Brain microvascular endothelial cell (primary cell): ENCODE data around the gene AMER2.

Experiments
- DNase-seq: peaks from one replicate; pipeline ENCODE4 v3.0.0-alpha.2; 2020
- H3K27ac ChIP-seq: fragments of 250-450 bp; sonication (Bioruptor Pico); 2 replicates; pipeline ENCODE4 v1.5.1; 2020; ENCODE audit warnings: mild to moderate bottlenecking, moderate library complexity
- H3K27me3 ChIP-seq: fragments of 250-450 bp; sonication (Bioruptor Pico); replicated peaks from 2 replicates; pipeline ENCODE4 v1.5.1; 2020; ENCODE audit warnings: mild to moderate bottlenecking
- H3K36me3 ChIP-seq: fragments of 250-450 bp; sonication (Bioruptor Pico); replicated peaks from 2 replicates; pipeline ENCODE4 v1.5.1; 2020; ENCODE audit warnings: mild to moderate bottlenecking
- H3K4me3 ChIP-seq: 2 replicates; pipeline ENCODE4 v1.5.1; 2011; ENCODE audit warnings: low read depth, mild to moderate bottlenecking, control low read depth, low read length, moderate library complexity
- in situ Hi-C: cut with HindIII; loops from 2 replicates; pipeline ENCODE4 v1.10.0; 2017; ENCODE audit warnings: low sequenced_read_pairs, low pct_ligation_motif_present
- TF ChIP-seq, protein P1 (sequence below): IDR thresholded peaks from 2 replicates; pipeline ENCODE4 v1.5.1; 2011; ENCODE audit warnings: low read depth, mild to moderate bottlenecking, moderate library complexity, low read length, control low read depth, inconsistent platforms; ENCODE audit errors: missing control alignments

The AMER2 gene, protein sequence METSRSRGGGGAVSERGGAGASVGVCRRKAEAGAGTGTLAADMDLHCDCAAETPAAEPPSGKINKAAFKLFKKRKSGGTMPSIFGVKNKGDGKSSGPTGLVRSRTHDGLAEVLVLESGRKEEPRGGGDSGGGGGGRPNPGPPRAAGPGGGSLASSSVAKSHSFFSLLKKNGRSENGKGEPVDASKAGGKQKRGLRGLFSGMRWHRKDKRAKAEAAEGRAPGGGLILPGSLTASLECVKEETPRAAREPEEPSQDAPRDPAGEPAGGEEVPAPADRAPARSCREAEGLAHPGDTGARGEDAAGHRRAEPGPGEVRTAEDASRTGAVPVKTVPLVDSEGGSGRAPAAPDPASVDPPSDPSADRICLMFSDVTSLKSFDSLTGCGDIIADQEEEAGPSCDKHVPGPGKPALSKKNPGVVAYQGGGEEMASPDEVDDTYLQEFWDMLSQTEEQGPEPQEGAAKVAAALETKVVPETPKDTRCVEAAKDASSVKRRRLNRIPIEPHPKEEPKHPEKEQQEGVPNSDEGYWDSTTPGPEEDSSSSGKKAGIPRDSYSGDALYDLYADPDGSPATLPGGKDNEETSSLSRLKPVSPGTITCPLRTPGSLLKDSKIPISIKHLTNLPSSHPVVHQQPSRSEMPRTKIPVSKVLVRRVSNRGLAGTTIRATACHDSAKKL

DNA sequence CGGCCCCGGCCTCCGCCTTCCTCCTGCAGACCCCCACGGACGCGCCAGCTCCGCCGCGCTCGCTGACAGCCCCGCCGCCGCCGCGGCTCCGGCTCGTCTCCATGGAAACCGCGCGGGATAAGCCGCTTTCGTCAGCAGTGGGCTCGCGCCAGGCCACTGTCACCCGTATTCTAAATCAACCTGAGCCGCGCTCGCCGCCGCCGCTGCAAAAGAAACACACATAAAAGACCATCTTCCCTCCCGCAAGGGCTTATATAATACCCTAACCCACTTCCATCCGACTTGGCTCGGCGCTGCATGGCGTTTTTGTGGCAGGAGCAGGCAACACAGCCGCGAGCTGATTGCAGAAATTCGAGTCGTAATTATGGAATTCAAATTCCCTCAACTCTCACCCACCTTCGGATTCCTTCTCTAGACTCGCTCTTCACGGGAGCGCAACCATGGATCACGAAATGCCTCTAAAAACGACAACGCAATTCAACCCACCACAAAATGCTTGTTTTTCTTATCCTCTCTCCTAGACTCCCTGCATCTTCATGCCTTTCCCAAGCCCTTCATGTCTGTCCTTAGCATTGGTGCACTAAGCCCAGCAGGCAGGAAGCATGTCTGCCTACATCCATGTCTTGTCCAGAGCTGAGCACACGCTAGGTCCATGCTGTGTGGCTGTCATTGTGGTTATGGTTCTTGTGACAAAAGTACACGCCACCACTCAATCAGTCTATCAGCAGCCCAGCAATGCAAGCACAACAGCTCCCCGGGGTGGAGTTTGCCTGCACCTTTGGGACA is at the start of gene AMER2:
TSS of gene AMER2 (minus strand) at position 772 of the 786 bp plus-strand sequence. CDS start at position 103, 669 bp downstream.
- Histone ChIP-seq H3K36me3 (no peaks in the 10 kb centered on the region), H3K27ac (no peak within 1 kb of the TSS), H3K27me3 (peaks cover 39% of the 10 kb centered on the region), H3K4me3 (peak within 1 kb of the TSS; percentile 37)
- no peak for DNase-seq
- in situ Hi-C loops: no loop called here
- TF ChIP-seq, protein P1, sequence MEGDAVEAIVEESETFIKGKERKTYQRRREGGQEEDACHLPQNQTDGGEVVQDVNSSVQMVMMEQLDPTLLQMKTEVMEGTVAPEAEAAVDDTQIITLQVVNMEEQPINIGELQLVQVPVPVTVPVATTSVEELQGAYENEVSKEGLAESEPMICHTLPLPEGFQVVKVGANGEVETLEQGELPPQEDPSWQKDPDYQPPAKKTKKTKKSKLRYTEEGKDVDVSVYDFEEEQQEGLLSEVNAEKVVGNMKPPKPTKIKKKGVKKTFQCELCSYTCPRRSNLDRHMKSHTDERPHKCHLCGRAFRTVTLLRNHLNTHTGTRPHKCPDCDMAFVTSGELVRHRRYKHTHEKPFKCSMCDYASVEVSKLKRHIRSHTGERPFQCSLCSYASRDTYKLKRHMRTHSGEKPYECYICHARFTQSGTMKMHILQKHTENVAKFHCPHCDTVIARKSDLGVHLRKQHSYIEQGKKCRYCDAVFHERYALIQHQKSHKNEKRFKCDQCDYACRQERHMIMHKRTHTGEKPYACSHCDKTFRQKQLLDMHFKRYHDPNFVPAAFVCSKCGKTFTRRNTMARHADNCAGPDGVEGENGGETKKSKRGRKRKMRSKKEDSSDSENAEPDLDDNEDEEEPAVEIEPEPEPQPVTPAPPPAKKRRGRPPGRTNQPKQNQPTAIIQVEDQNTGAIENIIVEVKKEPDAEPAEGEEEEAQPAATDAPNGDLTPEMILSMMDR: no peak

DNA sequence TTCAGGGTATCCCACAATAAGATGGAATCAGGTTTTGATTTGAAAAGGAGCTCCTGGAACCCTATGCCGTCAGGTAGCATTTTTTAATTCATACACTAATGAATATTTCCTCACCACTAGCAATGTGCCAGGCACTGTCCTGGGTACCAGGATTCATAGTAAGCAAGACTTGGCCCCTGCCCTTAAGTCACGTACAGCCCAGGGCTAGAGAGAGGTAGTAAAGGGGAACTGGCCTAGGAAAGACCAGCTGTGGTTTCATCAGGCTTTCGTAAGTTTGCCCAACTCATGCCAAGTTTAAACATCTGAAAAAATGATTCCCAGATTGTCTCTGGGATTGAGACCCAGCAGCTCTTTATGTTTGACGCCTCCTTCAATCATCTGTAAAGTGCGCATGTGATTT is 45.9 kb upstream of the AMER2 start:
- TF ChIP-seq, protein P1: no peak
- Histone ChIP-seq H3K4me3 (no peak overlapping the region), H3K27me3 (no peaks in the 10 kb centered on the region), H3K36me3 (no peaks in the 10 kb centered on the region), H3K27ac (no peak overlapping the region)
- in situ Hi-C loops: no loop called here
- no peak for DNase-seq

DNA sequence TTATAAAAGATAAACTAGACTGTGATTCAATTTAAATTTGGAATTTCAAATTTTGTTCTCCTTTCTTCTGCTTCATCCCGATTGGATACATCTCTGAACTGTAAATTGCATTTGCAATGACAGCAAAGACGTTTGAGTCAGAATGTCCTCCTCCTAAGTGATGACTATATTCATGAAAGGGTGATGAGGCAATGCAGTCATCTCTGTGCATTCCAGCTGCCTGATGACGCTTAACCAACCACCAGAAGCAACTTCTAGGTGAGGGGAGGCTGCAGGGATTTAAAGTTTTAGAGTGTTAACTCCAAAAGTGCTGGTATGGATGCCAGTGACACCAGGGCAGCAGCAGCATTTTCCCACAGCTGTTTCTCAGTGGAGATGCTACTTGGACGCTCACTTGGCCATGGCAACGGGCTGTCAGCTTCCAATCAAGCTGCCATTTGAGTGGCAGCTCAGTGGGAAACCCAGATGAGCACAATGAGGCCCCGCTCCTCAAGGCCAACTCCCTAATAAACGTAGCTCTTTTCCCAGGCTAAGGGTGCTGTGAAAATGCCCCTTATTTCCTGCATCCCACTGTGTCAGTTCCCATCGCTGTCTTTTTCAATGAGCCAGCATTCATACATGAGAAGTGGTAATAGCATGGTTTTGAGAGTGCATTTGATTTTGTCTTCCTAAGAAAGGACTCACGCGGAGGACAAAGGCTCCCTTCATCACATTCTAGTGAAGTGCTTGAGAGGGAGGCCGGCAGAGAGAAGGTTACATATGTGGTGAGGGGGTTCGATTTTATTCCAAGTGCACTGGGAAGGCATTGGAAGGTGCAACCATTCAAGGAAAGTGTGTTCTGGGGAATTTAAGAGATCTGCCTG is 45.2 kb upstream of the AMER2 start:
- Histone ChIP-seq H3K27ac (no peak overlapping the region), H3K4me3 (no peak overlapping the region), H3K27me3 (no peaks in the 10 kb centered on the region), H3K36me3 (no peaks in the 10 kb centered on the region)
- DNase-seq: peak; percentile 38
- TF ChIP-seq, protein P1: no peak
- in situ Hi-C loops: no loop called here

DNA sequence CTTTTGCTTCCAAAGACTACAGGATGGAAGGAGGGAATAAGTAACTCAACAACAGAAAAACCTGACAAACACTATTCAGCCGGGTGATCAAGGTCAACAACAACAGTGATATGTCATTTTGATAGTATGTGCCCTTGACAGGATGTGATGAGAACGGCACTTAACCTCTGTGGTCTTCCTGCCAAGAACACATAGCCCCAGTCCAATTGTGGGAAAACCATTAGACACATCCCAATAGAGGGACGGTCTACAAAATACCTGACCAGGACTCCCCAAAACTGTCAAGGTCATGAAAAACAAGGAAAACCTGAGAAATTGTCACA is 43.1 kb upstream of the AMER2 start:
- H3K27ac ChIP-seq: no peak overlapping the region
- in situ Hi-C loops: no loop called here
- DNase-seq: no peak
- H3K4me3 ChIP-seq: no peak overlapping the region
- no peaks in the 10 kb centered on the region for H3K27me3 ChIP-seq
- TF ChIP-seq, protein P1: no peak
- no peaks in the 10 kb centered on the region for H3K36me3 ChIP-seq

DNA sequence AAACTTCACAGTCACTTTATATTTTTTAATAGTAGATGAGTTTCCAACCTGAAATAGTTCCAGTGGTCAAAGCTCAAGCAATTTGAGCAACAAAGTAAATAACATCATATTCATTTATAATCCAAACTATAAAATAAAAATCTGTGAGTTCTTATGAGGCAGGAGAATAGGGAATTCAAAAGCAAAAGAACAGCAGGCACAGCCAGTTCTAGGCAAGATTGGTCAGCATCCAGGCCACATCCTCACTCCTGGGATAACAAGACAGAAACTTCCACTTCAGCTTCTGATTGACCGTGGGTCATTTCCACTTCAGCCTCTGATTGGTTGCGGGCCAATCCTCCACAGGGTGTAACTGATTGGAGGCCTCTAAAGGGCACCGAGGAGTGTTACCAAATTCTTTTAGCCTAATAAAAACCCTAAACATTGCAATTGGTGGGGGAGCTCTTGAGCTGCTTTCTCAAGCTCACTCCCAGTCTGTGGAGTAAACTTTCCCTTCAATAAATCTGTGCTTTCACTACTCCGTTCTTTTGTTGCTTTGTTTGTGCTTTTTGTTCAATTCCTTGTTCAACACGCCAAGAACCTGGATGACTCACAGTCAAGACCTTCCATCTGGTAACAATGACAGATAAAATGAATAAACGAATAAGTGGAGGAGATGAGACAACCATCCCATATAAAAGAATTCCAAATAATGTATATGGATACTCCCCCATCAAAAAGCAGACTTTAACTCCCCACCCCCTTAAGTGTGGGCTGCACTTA is 42.6 kb upstream of the AMER2 start:
- TF ChIP-seq, protein P1: peak; percentile 19
- H3K27me3 ChIP-seq: no peaks in the 10 kb centered on the region
- DNase-seq: no peak
- H3K27ac ChIP-seq: no peak overlapping the region
- H3K4me3 ChIP-seq: no peak overlapping the region
- H3K36me3 ChIP-seq: no peaks in the 10 kb centered on the region
- in situ Hi-C loops: no loop called here
